GM18517 (cell line): ENCODE data around the gene CPB1.

Source experiments
- ATAC-seq: cut with Tn5 transposase; IDR thresholded peaks from one replicate; pipeline ENCODE4 v1.9.1; 2021; ENCODE audit warnings: mild to moderate bottlenecking, moderate library complexity; ENCODE audit not compliant: unreplicated experiment

The CPB1 gene

DNA sequence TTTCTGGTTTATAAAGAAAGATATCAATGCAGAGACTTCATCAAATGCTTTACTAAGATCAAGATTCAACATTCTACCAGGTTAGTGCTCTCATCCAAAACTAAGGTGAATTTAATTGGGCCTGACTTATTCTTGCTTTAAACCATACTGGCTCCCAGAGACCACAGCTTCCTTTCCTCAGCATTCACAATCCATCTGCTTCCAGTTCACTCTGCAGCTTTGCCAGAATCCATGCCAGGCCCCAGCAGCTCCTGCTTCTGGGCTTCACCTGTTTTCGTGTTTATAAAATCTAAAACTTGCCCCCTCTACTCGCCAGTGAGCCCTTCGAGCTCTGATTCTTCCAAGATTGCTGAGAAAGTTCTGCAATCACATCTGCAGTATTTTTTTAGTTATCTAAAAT is 2.3 kb downstream of the CPB1 start:
- no peak for ATAC-seq

DNA sequence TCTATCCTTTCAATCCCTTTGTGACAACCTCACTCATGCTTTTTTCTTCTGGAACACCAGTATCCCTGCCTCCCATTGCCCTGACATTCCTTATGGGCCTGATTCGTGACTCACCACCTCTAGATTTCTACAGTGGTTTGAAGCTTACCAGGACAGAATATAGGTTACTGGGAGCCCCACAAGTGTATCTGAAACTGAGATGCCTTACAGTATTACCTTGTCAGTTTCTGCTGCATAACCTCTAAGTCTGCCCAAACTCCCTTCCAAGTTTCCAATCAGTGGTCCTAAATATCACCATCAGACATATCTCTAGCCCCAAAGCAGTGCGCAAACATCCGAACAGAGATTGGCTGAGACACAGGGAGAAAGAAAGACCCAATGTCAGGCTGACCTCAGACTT is 5.6 kb downstream of the CPB1 start:
- no peak for ATAC-seq

DNA sequence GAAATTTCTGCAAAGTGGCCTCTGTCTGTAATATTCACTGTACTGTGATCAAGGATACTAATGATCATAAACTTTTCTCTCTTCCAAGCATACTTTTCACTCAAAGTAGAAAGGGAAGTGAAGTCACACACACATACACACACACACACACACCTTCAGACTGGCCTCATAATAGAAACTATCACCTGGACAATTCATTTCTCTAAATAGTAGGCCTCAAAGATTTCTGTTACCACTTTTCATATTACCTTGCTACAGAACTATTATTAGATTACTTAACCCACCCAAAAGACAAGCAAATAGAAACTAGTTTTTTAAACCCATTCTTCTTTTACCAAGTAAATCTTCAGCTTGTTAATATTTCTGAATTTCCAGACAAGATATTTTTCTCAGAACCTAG is 12.2 kb downstream of the CPB1 start:
- ATAC-seq: peak; percentile 80

DNA sequence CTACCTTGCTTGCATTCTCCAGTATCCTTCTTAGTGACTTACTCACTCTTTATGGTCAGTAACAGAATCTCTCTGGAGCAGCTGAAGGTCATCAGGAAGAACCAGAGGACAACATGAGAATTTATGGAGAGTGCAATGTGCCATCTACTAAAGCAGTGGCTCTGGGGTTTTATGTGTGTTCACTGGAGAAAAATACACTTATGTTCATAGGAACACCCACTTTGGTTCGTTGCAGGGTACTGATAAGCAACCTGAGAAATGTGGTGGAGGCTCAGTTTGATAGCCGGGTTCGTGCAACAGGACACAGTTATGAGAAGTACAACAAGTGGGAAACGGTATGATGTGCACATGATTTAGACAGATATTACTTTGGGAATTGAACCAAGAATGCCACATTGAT is 12.8 kb downstream of the CPB1 start:
- ATAC-seq: no peak

DNA sequence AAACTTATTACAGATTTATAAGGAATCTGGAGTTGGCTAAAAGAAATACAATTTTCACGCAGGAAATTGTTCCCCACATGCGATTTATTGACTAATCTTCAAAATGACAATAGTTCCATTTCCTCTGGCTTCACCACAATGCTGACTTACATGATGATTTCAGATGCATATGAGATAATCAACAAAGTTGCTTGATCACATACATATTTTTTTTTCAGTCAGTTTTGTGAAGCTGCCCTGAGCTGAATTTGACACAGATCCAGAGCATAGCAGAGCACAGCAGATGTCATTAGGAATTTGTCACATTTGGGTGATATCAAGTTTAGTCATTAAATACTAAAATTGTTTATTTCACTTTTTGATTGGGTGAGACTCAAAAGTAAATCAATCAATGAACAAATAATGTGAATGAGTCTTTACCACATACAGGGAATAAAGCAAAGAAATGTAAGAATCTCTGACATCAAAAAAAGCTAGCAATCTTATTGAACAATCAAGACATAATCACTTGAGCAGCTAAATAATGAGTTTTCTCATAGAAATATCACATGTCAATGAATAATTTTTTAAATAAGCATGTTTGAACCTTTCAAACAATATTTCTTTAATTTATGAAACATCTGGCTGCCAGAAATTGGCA is 18.3 kb downstream of the CPB1 start:
- no peak for ATAC-seq

DNA sequence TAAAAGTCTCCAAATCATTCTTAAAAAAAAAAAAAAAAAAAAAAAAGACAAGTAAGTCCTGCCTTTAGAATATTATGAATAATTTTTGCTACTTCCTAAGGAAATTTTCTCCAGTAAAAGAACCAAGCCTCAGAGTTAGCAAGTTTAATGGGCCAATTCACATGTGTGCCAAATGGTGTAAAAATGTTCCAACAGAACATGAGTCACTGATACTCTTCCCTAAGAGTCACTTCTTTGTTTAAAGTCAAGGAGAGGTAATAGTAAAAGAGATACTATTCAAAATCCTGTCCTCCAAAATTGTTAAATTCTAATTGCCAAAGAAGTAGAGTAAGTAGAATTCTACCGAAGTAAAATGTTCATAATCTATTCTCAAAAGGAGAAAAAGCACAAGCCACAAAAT is 19.7 kb downstream of the CPB1 start:
- no peak for ATAC-seq

DNA sequence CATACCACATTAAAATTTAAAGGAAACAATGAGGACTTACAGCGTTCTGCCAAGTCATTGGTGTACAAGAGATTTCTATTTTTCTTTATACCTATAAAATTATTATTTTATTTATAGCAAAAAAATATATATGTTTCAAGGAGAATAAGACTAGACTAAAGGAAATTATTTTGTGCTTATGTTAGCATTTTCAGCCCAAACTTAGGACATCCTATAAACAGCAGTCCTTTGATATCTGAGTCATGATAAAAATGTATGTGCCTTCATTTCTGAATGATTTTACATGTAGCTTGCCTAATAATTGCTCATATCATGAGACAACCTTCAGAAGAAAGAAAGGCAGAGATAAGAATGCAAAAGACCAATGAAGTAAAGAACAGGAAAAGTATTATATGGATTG is 20.8 kb downstream of the CPB1 start:
- ATAC-seq: no peak

DNA sequence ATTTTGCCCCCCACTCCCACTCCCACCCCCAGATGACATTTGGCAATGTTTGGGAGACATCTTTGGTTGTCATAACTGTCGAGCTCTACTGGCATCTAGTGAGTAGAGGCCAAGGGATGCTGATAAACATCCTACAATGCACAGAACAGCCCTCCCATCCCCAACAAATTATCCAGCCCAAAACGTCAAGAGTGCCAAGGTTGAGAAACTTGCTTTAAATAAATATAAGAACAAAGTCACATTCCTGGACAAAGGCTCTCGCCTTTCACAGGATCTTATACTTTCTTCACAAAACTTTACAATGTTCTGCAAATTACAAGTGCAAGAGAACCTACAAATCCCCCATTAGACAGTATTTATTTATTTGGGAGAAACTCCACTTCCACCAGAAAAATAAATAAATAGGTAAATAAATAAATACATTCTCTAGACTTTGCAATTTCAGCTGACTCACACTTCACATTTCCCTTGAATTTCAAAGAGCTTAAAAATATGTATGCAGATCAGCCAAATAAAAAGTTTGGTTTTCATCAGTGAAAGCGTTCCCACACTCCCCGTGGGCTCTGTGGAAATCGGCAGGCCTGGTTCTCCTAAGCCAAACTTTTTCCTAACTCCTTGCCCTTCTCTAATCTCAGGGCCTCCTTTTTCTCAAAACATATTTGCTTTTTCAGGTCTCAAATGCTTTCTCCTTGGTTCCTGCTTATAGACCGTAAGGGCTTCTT is 24.8 kb downstream of the CPB1 start:
- ATAC-seq: no peak

DNA sequence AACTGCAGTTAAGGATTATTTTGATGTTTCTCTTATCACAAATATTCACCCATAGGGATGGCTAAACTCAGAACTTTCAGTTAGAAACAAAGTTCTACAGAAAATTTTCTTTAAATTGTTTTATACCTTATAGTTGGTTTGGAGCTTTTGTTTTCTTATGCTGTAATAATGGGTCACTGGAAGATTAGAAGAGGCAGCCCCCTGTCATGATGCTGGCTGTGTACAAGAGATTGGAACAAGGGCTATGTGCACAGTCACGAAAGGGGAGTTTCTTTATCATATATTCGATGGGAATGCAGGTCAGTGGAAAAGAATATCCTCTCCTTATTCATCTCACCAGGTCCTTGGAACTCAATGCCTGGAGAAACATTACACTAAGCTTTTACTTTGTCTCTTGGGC is 25.5 kb downstream of the CPB1 start:
- no peak for ATAC-seq

DNA sequence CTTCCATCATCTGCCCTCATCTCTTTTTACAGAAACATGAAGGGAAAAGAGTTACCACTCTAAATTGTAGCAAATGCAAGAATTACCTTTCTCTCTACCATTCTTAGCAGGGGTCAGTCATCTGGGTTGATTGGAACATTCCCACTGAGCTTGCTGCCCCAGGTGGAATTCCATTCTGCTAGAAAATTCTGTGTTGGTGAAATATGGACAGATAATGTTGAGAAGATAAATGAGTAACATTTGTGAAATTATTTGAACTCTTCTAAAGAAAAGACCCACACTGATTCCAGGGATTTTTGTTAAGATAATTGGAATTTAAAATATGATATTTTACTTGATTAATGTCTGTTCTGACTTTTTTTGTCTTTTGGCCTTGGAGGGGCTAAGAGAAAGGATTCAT is 26.4 kb downstream of the CPB1 start:
- ATAC-seq: no peak

DNA sequence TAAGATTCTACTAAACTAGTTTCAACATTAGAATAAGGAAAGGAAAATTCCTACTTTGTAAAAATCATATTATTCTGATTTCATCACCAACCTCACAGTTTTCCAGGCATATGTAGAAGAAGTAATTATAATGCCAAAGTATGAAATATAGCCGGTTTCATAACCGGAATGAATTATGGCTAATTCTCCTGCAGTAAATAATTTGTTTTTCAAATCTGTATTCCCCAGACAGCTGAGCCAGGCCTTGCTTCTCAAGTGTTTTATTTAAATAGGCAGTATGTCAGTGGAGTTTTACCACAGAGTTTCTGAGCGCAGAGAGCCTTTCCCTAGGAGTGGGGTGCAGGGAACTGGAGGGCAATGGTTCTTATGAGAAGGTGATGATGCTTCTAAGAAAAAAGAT is 28.8 kb downstream of the CPB1 start:
- ATAC-seq: no peak

DNA sequence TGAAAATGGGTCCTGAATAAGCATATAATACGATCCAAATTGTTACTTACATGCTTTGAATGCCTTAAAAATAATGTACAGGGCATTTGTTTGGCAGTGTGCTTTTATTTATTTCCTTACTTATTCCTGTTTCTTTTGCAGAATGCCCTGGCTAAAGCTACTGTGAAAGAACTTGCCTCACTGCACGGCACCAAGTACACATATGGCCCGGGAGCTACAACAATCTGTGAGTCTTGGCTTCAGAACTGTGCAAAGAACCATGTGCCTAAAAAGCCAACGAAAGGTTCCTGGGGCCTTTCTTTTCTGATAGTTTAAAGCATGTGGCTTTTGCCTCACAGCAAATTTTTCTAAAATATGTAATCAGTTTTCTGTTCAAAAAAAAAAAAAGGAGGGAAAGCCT is 29.7 kb downstream of the CPB1 start:
- ATAC-seq: no peak

DNA sequence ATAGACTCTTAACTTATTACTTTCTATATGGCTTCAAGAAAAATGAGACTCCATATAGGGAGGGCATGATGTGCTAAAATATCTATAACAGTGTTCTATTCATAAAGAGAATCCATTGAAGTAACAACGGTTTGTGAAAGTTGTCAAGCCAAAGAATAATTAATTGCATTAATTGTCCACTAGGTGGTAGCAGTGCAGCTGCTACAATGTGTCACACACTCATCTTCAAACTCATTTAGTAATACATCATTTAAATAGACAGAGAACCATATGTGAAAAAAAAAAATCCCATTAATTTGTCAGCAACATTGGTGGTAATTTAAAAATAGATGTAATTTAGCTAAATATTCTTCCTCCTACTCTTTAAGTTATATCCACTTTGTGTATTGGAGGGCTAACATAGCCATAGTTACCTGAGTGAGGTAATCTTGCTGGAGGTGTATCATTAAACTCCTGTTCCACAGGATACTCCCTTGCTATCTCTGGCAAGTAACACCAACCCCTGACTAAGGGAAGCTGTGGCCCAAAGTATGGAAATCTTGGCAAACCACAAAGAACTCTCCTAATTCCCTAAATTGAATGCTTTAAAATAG is 33.8 kb downstream of the CPB1 start:
- ATAC-seq: peak; percentile 81

DNA sequence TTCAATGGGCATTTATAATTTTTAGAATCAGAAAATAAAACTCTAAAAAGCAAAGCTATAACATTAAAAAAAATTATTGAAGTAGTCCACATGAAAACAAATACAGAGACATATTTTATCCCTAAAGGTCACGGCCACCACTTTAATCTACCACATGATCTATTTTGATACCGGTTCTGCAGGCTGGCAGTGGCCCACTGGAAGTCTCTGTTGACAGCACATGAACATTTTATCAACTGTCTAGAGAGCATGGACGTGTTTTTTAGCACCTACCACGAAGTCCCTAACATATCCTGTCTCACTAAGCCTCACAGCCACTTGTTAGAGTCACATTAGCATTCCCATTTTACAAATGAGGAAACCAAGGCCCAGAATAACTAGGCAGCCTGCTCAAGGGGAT is 35.7 kb downstream of the CPB1 start:
- ATAC-seq: no peak

DNA sequence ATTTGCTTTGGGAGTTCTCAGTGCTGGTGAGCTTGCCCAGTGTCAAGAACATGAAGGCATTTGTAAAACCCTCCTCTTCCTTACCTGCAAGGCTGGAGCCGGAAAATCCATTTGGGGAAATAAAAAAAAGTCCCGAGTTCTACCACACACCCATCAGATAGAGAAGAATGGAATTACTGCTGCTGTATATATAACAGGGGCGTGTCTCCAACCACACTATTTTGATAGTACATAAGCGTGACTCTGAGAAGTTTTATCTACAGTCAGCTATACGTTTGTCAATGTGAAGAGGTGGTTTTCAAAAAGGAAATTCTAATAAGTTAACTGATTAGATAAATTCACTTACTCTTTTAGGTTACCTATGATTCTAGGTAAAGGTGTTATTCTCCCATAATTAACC is 36.2 kb downstream of the CPB1 start:
- ATAC-seq: no peak

DNA sequence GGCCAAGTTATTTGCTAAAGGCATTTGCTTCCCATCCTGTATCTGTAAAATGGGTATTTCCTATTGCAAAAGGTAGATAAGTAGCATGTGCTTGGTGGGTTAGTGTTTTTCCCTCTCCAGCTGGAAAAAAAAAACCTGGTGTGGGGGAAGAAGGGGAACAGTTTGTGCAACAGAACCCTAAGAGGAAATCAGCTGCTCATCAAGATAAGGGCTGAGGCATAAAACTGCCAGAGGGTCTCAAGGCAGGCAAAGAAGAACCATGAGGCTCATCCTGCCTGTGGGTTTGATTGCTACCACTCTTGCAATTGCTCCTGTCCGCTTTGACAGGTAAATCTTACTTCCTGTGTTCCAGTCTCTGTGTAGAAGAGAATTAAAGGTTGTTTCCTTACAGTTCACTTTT is 37.4 kb downstream of the CPB1 start, which contains the start of gene CPA3:
Gene CPA3 (plus strand): TSS at position 248 of the 400 bp plus-strand sequence. CDS start 12 bp downstream, at position 260.
- no peak for ATAC-seq

DNA sequence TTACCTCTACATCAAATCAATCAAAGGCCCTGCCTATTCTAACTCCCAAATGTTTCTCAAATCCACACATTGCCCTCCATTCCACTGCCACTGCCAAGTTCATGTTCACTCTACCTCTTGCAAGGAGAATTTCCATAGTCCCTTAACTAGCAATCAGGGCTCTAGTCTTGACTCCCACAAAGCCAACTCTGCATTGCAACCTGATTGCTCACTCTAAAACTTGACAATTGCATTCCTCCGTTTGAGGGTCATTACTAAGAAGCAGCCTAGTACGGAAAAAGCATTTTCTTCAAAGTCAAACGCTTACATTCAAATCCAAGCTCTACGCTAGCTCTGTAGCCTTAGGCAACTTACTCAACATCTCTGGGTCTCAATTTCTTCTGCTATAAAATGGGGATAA is 38.6 kb downstream of the CPB1 start:
- no peak for ATAC-seq

DNA sequence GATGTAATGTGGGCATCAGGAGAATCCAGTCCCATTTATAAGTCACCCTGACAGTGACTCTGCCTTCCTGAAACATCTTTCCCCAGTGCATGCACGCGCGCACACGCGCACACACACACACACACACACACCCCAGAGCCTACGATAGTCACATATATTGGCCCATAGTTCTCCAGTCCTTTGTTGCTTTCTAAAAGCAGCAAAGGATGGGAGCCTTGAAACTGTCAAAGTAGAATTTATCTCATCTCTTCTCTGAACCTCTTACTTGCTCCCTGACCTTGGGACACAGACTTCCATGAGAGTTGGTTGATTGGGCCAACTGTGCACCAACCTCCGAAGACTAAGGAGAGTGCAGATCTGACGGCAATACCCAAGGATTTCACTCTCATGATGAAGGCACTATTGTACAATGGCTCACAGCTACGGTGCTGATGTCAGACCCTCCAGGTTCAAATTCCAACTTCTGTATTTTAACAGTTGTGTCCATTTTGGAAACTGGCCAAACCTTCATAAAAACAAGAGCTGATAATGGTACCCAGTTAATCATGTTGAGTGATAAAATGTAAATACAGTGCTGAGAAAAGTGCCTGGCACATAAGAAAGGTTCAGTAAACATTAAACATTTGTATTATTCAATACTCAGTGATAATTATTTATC is 45.8 kb downstream of the CPB1 start:
- no peak for ATAC-seq

DNA sequence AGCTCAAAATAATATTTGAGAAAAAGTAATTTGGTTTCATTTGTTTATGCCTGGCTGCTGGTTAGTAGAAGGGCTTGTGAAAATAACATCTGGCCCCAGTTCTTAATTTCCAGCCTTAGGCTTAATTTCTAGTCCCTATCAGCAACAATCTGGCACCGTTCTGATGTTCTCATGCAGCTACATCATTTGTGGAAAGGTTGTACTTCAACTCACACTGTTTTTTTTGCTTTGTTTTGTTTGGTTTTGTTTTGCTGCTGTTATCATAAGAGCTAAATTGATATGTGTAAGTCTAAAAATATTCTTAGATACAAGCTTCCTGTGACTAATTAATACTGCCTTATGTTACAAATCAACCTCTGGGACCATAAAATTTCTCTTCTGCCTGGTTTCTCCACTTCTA is 46.4 kb downstream of the CPB1 start:
- ATAC-seq: no peak

DNA sequence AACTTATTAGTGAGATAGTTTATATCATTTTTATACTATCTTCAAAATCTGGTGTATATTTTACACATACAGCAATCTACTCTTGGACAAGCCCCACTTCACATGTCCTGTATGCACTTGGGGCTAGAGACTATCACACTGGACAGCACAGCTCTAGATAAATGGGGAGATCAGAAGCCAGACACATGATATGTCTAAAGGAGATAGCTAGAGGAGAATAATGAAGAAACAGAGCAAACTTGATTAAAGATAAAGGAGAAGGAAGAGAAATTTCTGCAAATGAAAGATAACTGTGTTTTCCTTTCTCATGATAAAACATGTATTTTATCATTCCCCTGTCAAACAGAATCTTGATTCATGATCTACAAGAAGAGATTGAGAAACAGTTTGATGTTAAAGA is 50.5 kb downstream of the CPB1 start:
- ATAC-seq: no peak

DNA sequence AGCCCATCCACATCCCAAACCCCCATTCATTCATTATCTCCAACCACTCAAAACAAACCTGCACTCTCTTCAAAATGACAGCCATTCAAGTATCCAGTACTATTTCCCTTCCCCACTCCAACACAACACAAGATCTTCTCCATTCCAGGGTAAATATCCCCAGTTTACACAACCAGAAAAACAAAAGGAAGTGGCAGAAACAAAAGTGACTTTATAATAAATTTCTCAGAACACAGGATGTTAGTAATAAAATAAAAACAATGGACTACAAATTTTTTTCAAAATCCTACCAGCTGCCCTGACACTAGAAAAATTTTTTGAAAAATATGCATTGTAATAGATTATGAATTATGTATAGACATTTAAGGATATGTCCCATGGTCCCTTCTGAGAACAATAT is 51.6 kb downstream of the CPB1 start:
- no peak for ATAC-seq

DNA sequence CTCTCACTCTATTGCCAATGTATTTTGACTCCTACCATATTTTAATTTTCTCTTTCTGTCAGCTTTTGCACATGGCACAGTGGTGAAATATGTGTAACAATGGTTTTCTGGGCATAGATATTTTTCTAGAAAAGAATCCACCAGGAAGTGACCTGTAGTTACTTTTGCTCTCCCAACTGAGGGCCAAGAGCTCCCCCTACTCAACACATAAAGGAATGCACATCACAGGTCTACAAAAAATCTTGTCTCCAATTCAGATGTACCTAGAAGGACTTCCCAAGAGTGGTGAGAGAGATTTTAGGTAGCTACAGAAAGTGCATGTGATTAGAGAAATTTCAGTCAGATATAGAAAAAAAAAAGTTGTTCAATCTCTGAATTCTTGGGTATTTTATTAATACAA is 53.1 kb downstream of the CPB1 start:
- ATAC-seq: no peak
